ENCODE measurements around the gene IQSEC2.

The IQSEC2 gene

GRCh38 chrX:53281321-53281822 is at the start of gene IQSEC2:
Gene IQSEC2, minus strand, starts transcription at chrX:53281584.
- DNase-seq: no peak

GRCh38 chrX:53330331-53330730 is 48.9 kb upstream of the IQSEC2 start:
- no peak for DNase-seq

- no peak for DNase-seq
Observed at GRCh38 chrX:53324803-53325202, 43.4 kb upstream of the IQSEC2 start.

- no peak for DNase-seq
Observed at GRCh38 chrX:53324085-53324484, 42.7 kb upstream of the IQSEC2 start.

- no peak for DNase-seq
Observed at GRCh38 chrX:53323196-53323595, 41.8 kb upstream of the IQSEC2 start.

GRCh38 chrX:53321943-53322497 is 40.6 kb upstream of the IQSEC2 start:
- DNase-seq: no peak

- DNase-seq: no peak
Observed at GRCh38 chrX:53321230-53321942, 40.0 kb upstream of the IQSEC2 start.

- DNase-seq: no peak
Observed at GRCh38 chrX:53320543-53321229, 39.3 kb upstream of the IQSEC2 start.

GRCh38 chrX:53319614-53320542 is 38.5 kb upstream of the IQSEC2 start:
- no peak for DNase-seq

- DNase-seq: no peak
Observed at GRCh38 chrX:53318766-53319353, 37.5 kb upstream of the IQSEC2 start.

GRCh38 chrX:53317365-53318069 is 36.1 kb upstream of the IQSEC2 start:
- peak; percentile 79 for DNase-seq

- DNase-seq: no peak
Observed at GRCh38 chrX:53316860-53317237, 35.5 kb upstream of the IQSEC2 start.

GRCh38 chrX:53316111-53316859 is 34.9 kb upstream of the IQSEC2 start:
- DNase-seq: no peak

GRCh38 chrX:53313728-53314105 is 32.3 kb upstream of the IQSEC2 start:
- DNase-seq: no peak

GRCh38 chrX:53312946-53313727 is 31.8 kb upstream of the IQSEC2 start:
- DNase-seq: peak; percentile 76

GRCh38 chrX:53309837-53310236 is 28.5 kb upstream of the IQSEC2 start:
- no peak for DNase-seq

- no peak for DNase-seq
Observed at GRCh38 chrX:53308836-53309235, 27.5 kb upstream of the IQSEC2 start.

- no peak for DNase-seq
Observed at GRCh38 chrX:53305996-53306937, 24.9 kb upstream of the IQSEC2 start.
